Loucy (cell line): ENCODE measurements around the gene ABHD11.

Source experiments
- H2AFZ ChIP-seq: fragments of 200-600 bp; sonication (generic); 2 replicates; pipeline ENCODE4 v1.6.0; 2016; ENCODE audit warnings: antibody characterized with exemption, mild to moderate bottlenecking, low read length, moderate library complexity
- H3F3A ChIP-seq: fragments of 200-600 bp; 2 replicates; pipeline ENCODE4 v1.6.0; 2016; ENCODE audit warnings: antibody characterized with exemption, low read depth, mild to moderate bottlenecking
- H3K27me3 ChIP-seq: fragments of 200-600 bp; sonication (generic); 2 replicates; pipeline ENCODE4 v1.6.1; 2014; ENCODE audit warnings: low read length, mild to moderate bottlenecking; ENCODE audit not compliant: insufficient read depth, poor library complexity, severe bottlenecking
- H3K36me3 ChIP-seq: fragments of 200-600 bp; sonication (generic); 2 replicates; pipeline ENCODE4 v1.6.1; 2016; ENCODE audit warnings: low read length; ENCODE audit not compliant: insufficient read depth
- H3K4me1 ChIP-seq: fragments of 200-600 bp; sonication (generic); 2 replicates; pipeline ENCODE4 v1.5.1; 2014; ENCODE audit warnings: low read length, mild to moderate bottlenecking; ENCODE audit not compliant: insufficient read depth, poor library complexity, severe bottlenecking
- H3K4me2 ChIP-seq: fragments of 200-600 bp; sonication (generic); 2 replicates; pipeline ENCODE4 v1.6.0; 2014; ENCODE audit warnings: antibody characterized with exemption, low read length, low read depth, mild to moderate bottlenecking; ENCODE audit not compliant: poor library complexity, severe bottlenecking
- H3K4me3 ChIP-seq: fragments of 200-600 bp; sonication (generic); 2 replicates; pipeline ENCODE4 v1.5.1; 2014; ENCODE audit warnings: low read length, mild to moderate bottlenecking, mixed read lengths; ENCODE audit not compliant: poor library complexity, severe bottlenecking
- H3K79me2 ChIP-seq: fragments of 200-600 bp; sonication (generic); 2 replicates; pipeline ENCODE4 v1.6.1; 2014; ENCODE audit warnings: low read length; ENCODE audit not compliant: insufficient read depth
- H3K9ac ChIP-seq: fragments of 200-600 bp; sonication (generic); 2 replicates; pipeline ENCODE4 v1.6.0; 2014; ENCODE audit warnings: mild to moderate bottlenecking, low read depth, low read length, moderate library complexity; ENCODE audit not compliant: poor library complexity, severe bottlenecking
- H3K9me2 ChIP-seq: fragments of 200-600 bp; sonication (generic); replicated peaks from 2 replicates; pipeline ENCODE4 v1.6.1; 2016; ENCODE audit warnings: low read depth, low read length, mixed read lengths
- H3K9me3 ChIP-seq: fragments of 200-600 bp; sonication (generic); 2 replicates; pipeline ENCODE4 v1.6.1; 2014; ENCODE audit warnings: mild to moderate bottlenecking, antibody characterized with exemption, low read length, low read depth; ENCODE audit not compliant: insufficient read depth
- H4K20me1 ChIP-seq: fragments of 200-600 bp; sonication (generic); 2 replicates; pipeline ENCODE4 v1.6.0; 2014; ENCODE audit warnings: antibody characterized with exemption, low read length, mild to moderate bottlenecking; ENCODE audit not compliant: insufficient read depth, poor library complexity, severe bottlenecking
- EZH2phosphoT487 ChIP-seq: fragments of 200-600 bp; IDR thresholded peaks from 2 replicates; pipeline ENCODE4 v1.6.1; 2018; ENCODE audit warnings: antibody characterized with exemption, mild to moderate bottlenecking, moderate library complexity, borderline replicate concordance
- TF ChIP-seq, protein P1 (sequence below): fragments of 200-600 bp; sonication (generic); conservative IDR thresholded peaks from 2 replicates; pipeline ENCODE4 v1.5.1; 2014; ENCODE audit warnings: mild to moderate bottlenecking, antibody characterized with exemption, low read length

Gene ABHD11

DNA sequence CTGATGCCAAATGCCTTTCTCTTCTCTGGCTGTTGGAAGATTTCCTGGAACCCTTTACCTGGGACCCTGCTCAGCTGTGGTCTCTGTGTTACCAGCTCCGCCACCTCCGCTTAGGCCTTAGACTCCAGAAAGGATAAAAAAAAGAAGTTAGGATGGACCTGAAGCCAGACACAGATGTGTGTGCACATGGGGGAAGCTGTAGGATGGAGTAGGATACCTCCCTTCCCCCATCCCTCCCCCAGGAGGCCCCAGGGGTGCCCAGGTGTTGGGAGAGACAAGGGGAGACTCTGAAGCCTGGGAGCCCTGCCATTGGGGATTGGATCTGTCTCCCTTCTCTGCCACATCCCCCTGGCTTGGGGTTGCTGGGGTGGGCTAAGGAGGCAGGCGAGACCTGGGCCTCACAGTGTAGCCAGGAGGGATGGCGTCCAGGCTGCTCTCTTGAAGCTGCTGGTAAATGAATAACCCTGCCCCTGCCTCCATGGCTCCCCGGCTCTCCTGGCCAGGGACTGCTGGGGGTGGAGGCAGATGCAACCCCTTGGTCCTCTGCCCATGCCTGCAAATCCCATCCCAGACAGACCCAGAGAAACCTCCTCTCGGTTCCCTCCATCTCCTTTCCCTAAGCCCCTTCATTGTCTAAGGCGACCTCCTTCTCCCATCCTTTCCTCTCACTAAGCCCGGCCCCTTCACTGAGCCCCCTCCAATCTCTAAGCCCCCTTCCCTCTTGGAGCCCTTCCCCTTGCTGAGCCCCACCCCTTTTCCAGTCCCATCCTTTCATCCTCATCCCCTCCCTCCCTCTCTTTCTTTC, 23.5 kb upstream of the ABHD11 start:
- Histone ChIP-seq H3K27me3 (no peaks in the 10 kb centered on the region), H4K20me1 (no peaks in the 10 kb centered on the region), H3K9ac (no peak overlapping the region), H2AFZ (no peak overlapping the region), H3K9me2 (no peaks in the 10 kb centered on the region), H3K36me3 (no peaks in the 10 kb centered on the region), H3K9me3 (no peaks in the 10 kb centered on the region), H3K4me1 (no peaks in the 10 kb centered on the region), H3K4me2 (no peak overlapping the region), H3F3A (no peaks in the 10 kb centered on the region), H3K79me2 (no peaks in the 10 kb centered on the region), H3K4me3 (no peak overlapping the region)
- TF ChIP-seq, protein P1, sequence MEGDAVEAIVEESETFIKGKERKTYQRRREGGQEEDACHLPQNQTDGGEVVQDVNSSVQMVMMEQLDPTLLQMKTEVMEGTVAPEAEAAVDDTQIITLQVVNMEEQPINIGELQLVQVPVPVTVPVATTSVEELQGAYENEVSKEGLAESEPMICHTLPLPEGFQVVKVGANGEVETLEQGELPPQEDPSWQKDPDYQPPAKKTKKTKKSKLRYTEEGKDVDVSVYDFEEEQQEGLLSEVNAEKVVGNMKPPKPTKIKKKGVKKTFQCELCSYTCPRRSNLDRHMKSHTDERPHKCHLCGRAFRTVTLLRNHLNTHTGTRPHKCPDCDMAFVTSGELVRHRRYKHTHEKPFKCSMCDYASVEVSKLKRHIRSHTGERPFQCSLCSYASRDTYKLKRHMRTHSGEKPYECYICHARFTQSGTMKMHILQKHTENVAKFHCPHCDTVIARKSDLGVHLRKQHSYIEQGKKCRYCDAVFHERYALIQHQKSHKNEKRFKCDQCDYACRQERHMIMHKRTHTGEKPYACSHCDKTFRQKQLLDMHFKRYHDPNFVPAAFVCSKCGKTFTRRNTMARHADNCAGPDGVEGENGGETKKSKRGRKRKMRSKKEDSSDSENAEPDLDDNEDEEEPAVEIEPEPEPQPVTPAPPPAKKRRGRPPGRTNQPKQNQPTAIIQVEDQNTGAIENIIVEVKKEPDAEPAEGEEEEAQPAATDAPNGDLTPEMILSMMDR = no peak
- TF ChIP-seq EZH2phosphoT487 = no peak

DNA sequence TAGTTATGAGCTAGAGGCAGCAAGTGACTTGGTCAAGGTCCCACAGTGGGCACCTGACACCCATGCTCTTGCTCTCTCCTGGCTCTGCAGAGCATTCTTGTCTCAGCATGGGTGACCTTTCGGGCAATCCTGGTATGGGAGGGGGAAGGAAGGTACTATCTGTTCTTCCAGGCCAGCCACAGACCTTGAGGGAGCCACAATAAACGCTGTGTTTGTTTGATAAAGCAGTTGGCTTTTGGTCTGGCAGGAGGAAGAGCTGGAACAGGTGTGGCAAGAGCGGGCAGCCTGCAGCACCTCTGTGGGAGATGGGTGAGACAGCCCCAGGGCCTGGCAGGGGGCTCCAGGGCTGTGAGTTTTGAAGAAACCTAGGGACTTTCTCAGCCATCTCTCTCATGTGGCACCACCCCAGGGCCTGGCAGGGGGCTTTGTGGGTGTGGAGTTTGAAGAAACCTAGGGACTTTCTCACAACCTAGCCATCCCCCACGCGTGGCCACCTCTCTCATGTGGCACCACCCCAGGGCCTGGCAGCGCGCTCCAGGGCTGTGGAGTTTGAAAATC, 20.1 kb upstream of the ABHD11 start:
- Histone ChIP-seq H3K9me2 (no peaks in the 10 kb centered on the region), H3K27me3 (no peaks in the 10 kb centered on the region), H3F3A (no peaks in the 10 kb centered on the region), H4K20me1 (no peaks in the 10 kb centered on the region), H3K9ac (no peak overlapping the region), H3K9me3 (no peaks in the 10 kb centered on the region), H3K79me2 (no peaks in the 10 kb centered on the region), H3K36me3 (no peaks in the 10 kb centered on the region), H3K4me2 (no peak overlapping the region), H2AFZ (no peak overlapping the region), H3K4me1 (no peaks in the 10 kb centered on the region), H3K4me3 (no peak overlapping the region)
- TF ChIP-seq, protein P1 = no peak
- TF ChIP-seq EZH2phosphoT487 = no peak

DNA sequence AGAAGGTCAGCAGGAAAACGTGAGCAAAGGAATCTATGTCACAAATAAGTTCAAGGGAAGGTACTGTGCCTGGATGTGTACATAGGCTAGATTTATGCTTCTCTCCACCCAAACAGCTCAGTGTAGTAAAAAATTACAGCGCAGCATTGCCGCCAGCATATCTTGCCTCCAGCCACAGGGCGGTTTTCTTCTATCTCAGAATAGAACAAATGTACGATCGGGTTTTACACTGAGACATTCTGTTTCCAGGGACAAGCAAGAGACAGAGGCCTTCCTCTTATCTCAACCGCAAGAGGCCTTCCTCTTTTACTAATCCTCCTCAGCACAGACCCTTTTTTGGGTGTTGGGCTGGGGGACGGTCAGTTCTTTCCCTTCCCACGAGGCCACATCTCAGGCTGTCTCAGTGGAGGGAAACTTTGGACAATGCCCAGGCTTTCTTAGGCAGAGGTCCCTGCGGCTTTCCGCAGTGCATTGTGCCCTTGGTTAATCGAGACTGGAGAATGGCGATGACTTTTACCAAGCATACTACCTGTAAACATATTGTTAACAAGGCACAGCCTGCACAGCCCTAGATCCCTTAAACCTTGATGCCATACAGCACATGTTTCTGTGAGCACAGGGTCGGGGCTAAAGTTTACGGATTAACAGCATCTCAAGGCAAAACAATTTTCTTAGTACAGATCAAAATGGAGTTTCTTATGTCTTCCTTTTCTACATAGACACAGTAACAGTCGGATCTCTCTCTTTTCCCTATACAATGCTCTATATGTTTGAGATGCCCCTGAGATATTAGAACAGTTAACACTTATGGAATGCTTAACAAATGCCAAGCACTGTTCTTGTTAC, 11.6 kb upstream of the ABHD11 start:
- Histone ChIP-seq H3K9me2 (no peaks in the 10 kb centered on the region), H4K20me1 (no peaks in the 10 kb centered on the region), H3K79me2 (no peaks in the 10 kb centered on the region), H3K36me3 (no peaks in the 10 kb centered on the region), H3K4me3 (no peak overlapping the region), H3K4me2 (no peak overlapping the region), H3K9ac (no peak overlapping the region), H2AFZ (no peak overlapping the region), H3F3A (no peaks in the 10 kb centered on the region), H3K4me1 (no peaks in the 10 kb centered on the region), H3K9me3 (no peaks in the 10 kb centered on the region), H3K27me3 (no peaks in the 10 kb centered on the region)
- no peak for TF ChIP-seq EZH2phosphoT487
- TF ChIP-seq, protein P1 = no peak
